GM12874 (cell line): Measurements from ENCODE around the gene AARS2.

Source experiments
- CTCF ChIP-seq: IDR thresholded peaks from 2 replicates; pipeline ENCODE4 v1.5.1; 2011; ENCODE audit warnings: low read depth, mild to moderate bottlenecking, control low read depth, low read length, moderate library complexity; ENCODE audit not compliant: insufficient read depth

Gene AARS2

GRCh38 chr6:44312901-44313788 lies at the start of gene AARS2:
Gene AARS2, minus strand, starts transcription at chr6:44313347. Its CDS starts 24 bp downstream, at chr6:44313323.
- TF ChIP-seq CTCF, result peak; percentile 99

- TF ChIP-seq CTCF, result no peak
Observed at GRCh38 chr6:44361947-44362346, 48.8 kb upstream of the AARS2 start.

GRCh38 chr6:44359973-44360372 lies 46.8 kb upstream of the AARS2 start:
- no peak for TF ChIP-seq CTCF

GRCh38 chr6:44356487-44356886 lies 43.3 kb upstream of the AARS2 start:
- TF ChIP-seq CTCF, result no peak

- TF ChIP-seq CTCF, result no peak
Observed at GRCh38 chr6:44355640-44356039, 42.5 kb upstream of the AARS2 start.

- TF ChIP-seq CTCF, result no peak
Observed at GRCh38 chr6:44353336-44353735, 40.2 kb upstream of the AARS2 start.

- TF ChIP-seq CTCF, result no peak
Observed at GRCh38 chr6:44352259-44352658, 39.1 kb upstream of the AARS2 start.
